Ishikawa (cell line): ENCODE measurements around the gene ABI3.

Experiments used
- CEBPB ChIP-seq: IDR thresholded peaks from 2 replicates; pipeline ENCODE4 v1.6.1; 2012
- CREB1 ChIP-seq: IDR thresholded peaks from 2 replicates; pipeline ENCODE4 v1.6.1; 2012; ENCODE audit warnings: low read depth
- EGR1 ChIP-seq: IDR thresholded peaks from 2 replicates; pipeline ENCODE4 v1.6.1; 2012
- EP300 ChIP-seq: IDR thresholded peaks from 2 replicates; pipeline ENCODE4 v1.6.1; 2012; ENCODE audit warnings: borderline replicate concordance
- FOXM1 ChIP-seq: IDR thresholded peaks from 2 replicates; pipeline ENCODE4 v1.6.1; 2012; ENCODE audit warnings: low read depth, borderline replicate concordance
- NFIC ChIP-seq: IDR thresholded peaks from 2 replicates; pipeline ENCODE4 v1.6.1; 2012
- RAD21 ChIP-seq: IDR thresholded peaks from 2 replicates; pipeline ENCODE4 v1.6.1; 2012; ENCODE audit warnings: low read depth
- REST ChIP-seq: IDR thresholded peaks from 2 replicates; pipeline ENCODE4 v1.6.1; 2012; ENCODE audit warnings: low read depth, mild to moderate bottlenecking
- TAF1 ChIP-seq: IDR thresholded peaks from 2 replicates; pipeline ENCODE4 v1.6.1; 2012; ENCODE audit warnings: low read depth, mild to moderate bottlenecking
- TCF12 ChIP-seq: IDR thresholded peaks from 2 replicates; pipeline ENCODE4 v1.6.1; 2012; ENCODE audit warnings: low read depth
- TEAD4 ChIP-seq: IDR thresholded peaks from 2 replicates; pipeline ENCODE4 v1.6.1; 2012
- USF1 ChIP-seq: IDR thresholded peaks from 2 replicates; pipeline ENCODE4 v1.6.1; 2012
- YY1 ChIP-seq: IDR thresholded peaks from 2 replicates; pipeline ENCODE4 v1.6.1; 2012; ENCODE audit warnings: low read depth
- ZBTB7A ChIP-seq: IDR thresholded peaks from 2 replicates; pipeline ENCODE4 v1.6.1; 2012; ENCODE audit warnings: low read depth
- TF ChIP-seq, protein P1 (sequence below): IDR thresholded peaks from 2 replicates; pipeline ENCODE4 v1.6.1; 2012

Gene ABI3, protein sequence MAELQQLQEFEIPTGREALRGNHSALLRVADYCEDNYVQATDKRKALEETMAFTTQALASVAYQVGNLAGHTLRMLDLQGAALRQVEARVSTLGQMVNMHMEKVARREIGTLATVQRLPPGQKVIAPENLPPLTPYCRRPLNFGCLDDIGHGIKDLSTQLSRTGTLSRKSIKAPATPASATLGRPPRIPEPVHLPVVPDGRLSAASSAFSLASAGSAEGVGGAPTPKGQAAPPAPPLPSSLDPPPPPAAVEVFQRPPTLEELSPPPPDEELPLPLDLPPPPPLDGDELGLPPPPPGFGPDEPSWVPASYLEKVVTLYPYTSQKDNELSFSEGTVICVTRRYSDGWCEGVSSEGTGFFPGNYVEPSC

DNA sequence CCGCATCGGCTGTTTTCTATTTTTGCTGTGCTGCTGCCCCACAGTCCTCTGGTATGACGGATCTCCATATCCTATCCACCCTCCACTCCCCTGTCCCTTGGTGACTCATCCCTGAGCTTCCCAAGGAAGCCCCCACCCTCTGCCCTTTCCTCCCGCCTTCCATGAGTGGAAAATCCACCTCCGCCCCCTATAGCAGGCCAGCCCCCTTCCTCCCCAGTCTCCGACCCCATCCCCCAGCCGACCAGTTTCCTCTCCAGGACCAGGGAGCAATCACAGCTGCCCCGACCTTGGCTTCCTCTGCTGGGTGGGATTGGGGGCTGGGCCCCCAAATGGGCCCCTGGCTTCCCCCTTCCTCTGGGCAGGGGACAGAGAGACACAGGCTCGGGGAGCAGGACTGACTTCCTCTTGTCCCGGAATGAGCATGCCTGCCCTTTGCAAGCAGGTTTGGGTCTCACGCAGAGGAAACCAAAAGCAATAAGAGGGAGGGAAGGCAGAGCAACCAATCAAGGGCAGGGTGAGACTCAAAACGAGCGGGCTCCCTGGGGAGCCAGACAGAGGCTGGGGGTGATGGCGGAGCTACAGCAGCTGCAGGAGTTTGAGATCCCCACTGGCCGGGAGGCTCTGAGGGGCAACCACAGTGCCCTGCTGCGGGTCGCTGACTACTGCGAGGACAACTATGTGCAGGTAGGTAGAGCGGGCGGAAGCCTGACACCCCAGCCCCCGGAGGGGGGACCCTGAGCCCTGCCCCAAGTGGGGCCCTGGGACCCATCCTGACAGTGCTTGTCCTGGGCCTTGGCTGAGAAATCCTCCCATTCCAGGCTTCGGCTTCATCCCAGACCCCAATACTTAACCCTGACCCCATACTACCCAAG, at the start of gene ABI3, which contains the start of gene GNGT2:
Gene ABI3 (plus strand): TSS at position 550 of the 872 bp plus-strand sequence. CDS start 18 bp downstream, at position 568.
Gene GNGT2 (minus strand): TSS at position 417 of the 872 bp plus-strand sequence. CDS start 3,152 bp downstream, outside the sequence.
- TF ChIP-seq USF1 = no peak
- no peak for TF ChIP-seq RAD21
- no peak for TF ChIP-seq NFIC
- TF ChIP-seq EP300 = no peak
- TF ChIP-seq CEBPB = no peak
- TF ChIP-seq REST = no peak

DNA sequence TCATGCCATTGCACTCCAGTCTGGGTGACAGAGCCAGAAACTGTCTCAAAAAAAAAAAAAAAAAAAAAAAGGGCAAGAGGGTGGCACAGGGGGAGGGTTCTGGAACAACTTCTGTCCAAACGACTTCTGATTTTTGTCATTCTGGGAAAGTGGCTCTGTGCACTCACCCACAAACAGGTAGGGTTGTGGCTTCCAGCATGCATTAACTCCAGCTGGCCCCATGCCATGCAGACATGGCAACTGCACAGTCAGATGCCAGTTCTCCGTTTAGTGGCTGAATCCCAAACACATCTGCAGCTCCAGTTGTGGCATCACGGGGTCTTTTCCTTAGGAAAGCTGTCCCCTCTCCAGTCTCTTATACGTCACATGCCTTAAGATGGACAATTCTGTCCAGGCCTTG, 47.6 kb upstream of the ABI3 start:
- TF ChIP-seq FOXM1 (no peak), CEBPB (no peak), ZBTB7A (no peak), EP300 (no peak), TCF12 (no peak), RAD21 (no peak)
- TF ChIP-seq, protein P1, sequence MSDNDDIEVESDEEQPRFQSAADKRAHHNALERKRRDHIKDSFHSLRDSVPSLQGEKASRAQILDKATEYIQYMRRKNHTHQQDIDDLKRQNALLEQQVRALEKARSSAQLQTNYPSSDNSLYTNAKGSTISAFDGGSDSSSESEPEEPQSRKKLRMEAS = no peak

- no peak for TF ChIP-seq TEAD4
- no peak for TF ChIP-seq USF1
- no peak for TF ChIP-seq CEBPB
- TF ChIP-seq YY1 = no peak
- TF ChIP-seq, protein P1 = no peak
- TF ChIP-seq REST = no peak
- TF ChIP-seq TAF1 = no peak
- no peak for TF ChIP-seq EP300
- no peak for TF ChIP-seq RAD21
- no peak for TF ChIP-seq FOXM1
- no peak for TF ChIP-seq TCF12
These were observed 45.4 kb upstream of the ABI3 start for GRCh38 chr17:49165143-49165542.

DNA sequence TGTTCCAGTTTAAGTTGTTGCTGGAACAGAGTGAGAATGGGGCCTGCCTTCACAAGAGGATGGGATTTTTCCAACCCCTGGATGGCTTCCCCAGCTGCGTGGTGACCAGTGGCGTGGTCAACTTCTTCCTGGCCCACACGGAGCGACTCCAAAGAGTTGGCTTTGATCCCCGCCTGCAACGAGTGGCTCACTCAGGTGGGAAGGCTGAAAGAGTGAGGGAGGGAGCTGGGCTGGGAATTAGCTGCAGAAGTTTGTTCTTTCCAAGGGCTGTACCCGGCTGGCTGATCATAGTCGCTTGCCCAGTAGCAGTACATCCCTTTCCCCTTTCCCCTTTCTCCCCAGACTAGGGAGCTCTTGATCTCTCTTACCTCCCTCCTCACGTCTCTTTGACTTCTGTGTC, 41.8 kb upstream of the ABI3 start:
- TF ChIP-seq ZBTB7A (no peak), EP300 (no peak), EGR1 (no peak), CEBPB (no peak), YY1 (no peak), TAF1 (no peak), TEAD4 (no peak), CREB1 (no peak), TCF12 (no peak), NFIC (no peak), RAD21 (no peak), REST (no peak), USF1 (no peak), FOXM1 (no peak)
- TF ChIP-seq, protein P1 = no peak
